GM21423 (cell line): Measurements from ENCODE around the gene COA5.
A peak's percentile ranks its signal among the peaks of the same experiment; 100 is the strongest.

Source experiments
- ATAC-seq: cut with Tn5 transposase; IDR thresholded peaks from one replicate; pipeline ENCODE4 v1.9.1; 2021; ENCODE audit warnings: mild to moderate bottlenecking, moderate library complexity; ENCODE audit not compliant: unreplicated experiment

Gene COA5

GRCh38 chr2:98608116-98608961 lies at the start of gene COA5, which contains the start of gene UNC50:
Gene COA5 (minus strand): TSS chr2:98608512. CDS start chr2:98608405, 107 bp downstream.
Gene UNC50 (plus strand): TSS chr2:98608589. CDS start chr2:98609760, 1,171 bp downstream.
- ATAC-seq: peak; percentile 86

GRCh38 chr2:98656800-98657199 lies 48.5 kb upstream of the COA5 start:
- no peak for ATAC-seq

- no peak for ATAC-seq
These were observed 46.6 kb upstream of the COA5 start for GRCh38 chr2:98654699-98655495.

- no peak for ATAC-seq
These were observed 42.7 kb upstream of the COA5 start for GRCh38 chr2:98650998-98651397.

GRCh38 chr2:98649992-98650375 lies 41.7 kb upstream of the COA5 start:
- no peak for ATAC-seq

GRCh38 chr2:98649135-98649991 lies 41.1 kb upstream of the COA5 start:
- ATAC-seq: peak; percentile 63

- ATAC-seq: no peak
These were observed 40.1 kb upstream of the COA5 start for GRCh38 chr2:98648451-98648850.

- no peak for ATAC-seq
These were observed 39.3 kb upstream of the COA5 start for GRCh38 chr2:98647636-98648035.

- ATAC-seq: no peak
These were observed 35.3 kb upstream of the COA5 start for GRCh38 chr2:98643496-98644100.

GRCh38 chr2:98637401-98638147 lies 29.3 kb upstream of the COA5 start:
- peak; percentile 73 for ATAC-seq

GRCh38 chr2:98634406-98635092 lies 26.2 kb upstream of the COA5 start:
- no peak for ATAC-seq

GRCh38 chr2:98632351-98632750 lies 24.0 kb upstream of the COA5 start:
- no peak for ATAC-seq

- no peak for ATAC-seq
These were observed 15.3 kb upstream of the COA5 start for GRCh38 chr2:98623657-98624056.

- ATAC-seq: no peak
These were observed 8.8 kb upstream of the COA5 start for GRCh38 chr2:98617149-98617548.

- no peak for ATAC-seq
These were observed 7.2 kb upstream of the COA5 start for GRCh38 chr2:98615481-98615880.

- no peak for ATAC-seq
These were observed 5.9 kb upstream of the COA5 start for GRCh38 chr2:98614024-98614739.

- ATAC-seq: peak; percentile 6
These were observed 771 bp upstream of the COA5 start for GRCh38 chr2:98608962-98609604.

- no peak for ATAC-seq
These were observed 584 bp downstream of the COA5 start for GRCh38 chr2:98607741-98608115.
